GM12874 (cell line): ENCODE measurements around the gene SLC25A36.

Source experiments
- CTCF ChIP-seq: IDR thresholded peaks from 2 replicates; pipeline ENCODE4 v1.5.1; 2011; ENCODE audit warnings: low read depth, mild to moderate bottlenecking, control low read depth, low read length, moderate library complexity; ENCODE audit not compliant: insufficient read depth

SLC25A36 gene

GRCh38 chr3:140950144-140950543, 8.5 kb downstream of the SLC25A36 start:
- TF ChIP-seq CTCF: no peak

- TF ChIP-seq CTCF: no peak
Observed at GRCh38 chr3:140950863-140951262, 9.2 kb downstream of the SLC25A36 start.

- no peak for TF ChIP-seq CTCF
Observed at GRCh38 chr3:140953028-140953960, 11.7 kb downstream of the SLC25A36 start.

GRCh38 chr3:140954576-140954975, 12.9 kb downstream of the SLC25A36 start:
- TF ChIP-seq CTCF: no peak

GRCh38 chr3:140955645-140956044, 14.0 kb downstream of the SLC25A36 start:
- TF ChIP-seq CTCF: no peak

- no peak for TF ChIP-seq CTCF
Observed at GRCh38 chr3:140956058-140956835, 14.6 kb downstream of the SLC25A36 start.

GRCh38 chr3:140972833-140973232, 31.2 kb downstream of the SLC25A36 start:
- TF ChIP-seq CTCF: no peak
